ENCODE results near the gene CLIP2.
"Not testable (repeated sequence)": the region's sequence is repeated elsewhere in the genome, so short reads cannot be mapped to it uniquely, and the experiment has no call there.

The CLIP2 gene

DNA sequence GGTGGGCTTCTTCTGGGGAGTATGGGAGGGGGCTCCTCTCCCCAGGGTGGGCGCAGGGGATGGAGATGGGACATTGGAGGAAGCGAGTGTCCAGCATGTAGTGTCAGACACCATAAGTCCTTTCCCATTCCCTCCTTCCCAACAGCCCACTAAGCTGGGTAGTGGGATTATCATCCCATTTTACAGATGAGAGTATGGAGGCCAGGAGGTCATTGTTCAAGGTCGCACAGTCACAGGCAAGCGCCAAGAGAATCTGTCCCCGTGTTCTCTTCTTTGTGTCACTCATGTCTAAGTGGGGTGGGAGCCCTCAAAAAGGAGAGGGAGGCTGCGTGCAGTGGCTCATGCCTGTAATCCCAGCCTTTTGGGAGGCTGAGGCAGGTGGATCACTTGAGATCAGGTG, 64.8 kb downstream of the CLIP2 start:
- DNase-seq: no peak
- in situ Hi-C loops (cut with MboI; ENCODE audit: low pct_unique_long_range_greater_than_20kb, low sequenced_read_pairs): no loop called here

DNA sequence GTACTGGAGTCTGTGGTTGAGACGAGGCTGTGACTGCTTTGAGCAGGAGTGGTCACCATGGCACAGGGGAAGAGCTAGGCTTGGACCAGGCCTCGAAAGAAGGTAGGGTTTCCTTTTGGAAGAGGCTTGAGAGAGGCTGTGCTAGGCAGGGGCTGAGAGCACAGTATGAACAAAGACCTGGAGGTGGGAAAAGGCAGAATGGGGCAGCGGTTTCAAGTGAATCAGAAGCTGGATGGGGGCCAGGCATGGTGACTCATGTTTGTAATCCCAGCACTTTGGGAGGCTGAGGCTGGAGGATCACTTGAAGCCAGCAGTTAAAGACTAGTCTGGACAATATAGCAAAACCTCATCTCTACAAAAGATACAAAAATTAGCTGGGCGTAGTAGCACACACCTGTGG, 65.9 kb downstream of the CLIP2 start:
- peak; percentile 26 for DNase-seq

DNA sequence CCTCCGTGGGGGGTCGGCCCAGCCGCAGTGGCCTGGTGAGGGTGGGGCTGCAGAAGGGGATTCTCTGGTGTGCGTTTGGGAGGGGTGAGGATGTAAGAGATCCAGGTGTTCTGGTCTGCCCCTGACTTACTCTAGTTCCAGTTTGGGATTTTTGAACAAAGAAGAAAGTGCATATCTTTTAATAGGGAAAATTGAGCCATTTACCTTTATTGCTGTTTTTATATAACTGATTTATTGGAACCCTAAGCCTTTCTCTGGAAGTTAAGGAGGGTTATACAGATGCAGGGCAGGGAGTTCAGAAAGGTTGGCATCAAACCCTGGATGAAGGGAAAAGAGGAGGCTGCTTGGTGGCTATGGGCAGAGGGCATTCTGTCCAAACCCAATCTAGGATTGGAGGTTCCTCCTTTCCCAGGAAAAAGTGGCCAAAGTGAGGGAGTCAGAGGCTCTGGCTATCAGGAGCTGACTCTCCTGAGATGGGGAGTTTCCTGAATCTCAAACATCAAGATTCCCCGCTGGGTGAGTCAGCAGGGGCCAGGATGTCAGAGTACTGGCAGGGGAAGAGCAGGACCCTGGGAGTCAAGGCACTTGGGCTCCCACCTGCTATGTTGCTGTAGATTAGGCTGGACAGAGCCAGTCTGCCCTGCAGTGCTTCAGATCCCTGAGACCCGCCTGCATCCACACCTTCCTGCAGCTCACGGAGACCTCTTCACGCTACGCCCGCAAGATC, 67.5 kb downstream of the CLIP2 start:
- no peak for DNase-seq
- in situ Hi-C loops (cut with MboI; ENCODE audit: low pct_unique_long_range_greater_than_20kb, low sequenced_read_pairs): no loop called here

More for the DNA sequence above, 65.9 kb downstream of the CLIP2 start:
- in situ Hi-C loops (cut with MboI; ENCODE audit: low pct_unique_long_range_greater_than_20kb, low sequenced_read_pairs): no loop called here

DNA sequence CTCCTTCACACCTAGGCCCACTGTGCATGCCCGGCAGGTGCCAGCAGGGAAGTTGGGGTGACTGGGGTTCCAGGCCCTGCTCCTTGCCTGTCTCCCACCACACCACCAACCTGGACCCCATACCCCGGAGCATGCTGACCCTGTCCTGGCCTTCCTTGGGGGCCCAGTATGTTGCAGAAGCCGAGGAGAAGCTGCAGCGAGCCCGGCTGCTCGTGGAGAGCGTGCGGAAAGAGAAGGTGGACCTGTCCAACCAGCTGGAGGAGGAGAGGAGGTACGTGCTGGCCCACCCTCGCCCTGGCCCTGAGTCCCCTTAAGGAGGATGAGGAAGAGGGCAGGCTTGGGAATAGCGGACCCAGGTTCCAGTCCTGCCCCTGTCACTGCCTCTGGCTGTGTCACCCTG, 70.8 kb downstream of the CLIP2 start:
- DNase-seq: no peak
- in situ Hi-C loops (cut with MboI; ENCODE audit: low pct_unique_long_range_greater_than_20kb, low sequenced_read_pairs): no loop called here

DNA sequence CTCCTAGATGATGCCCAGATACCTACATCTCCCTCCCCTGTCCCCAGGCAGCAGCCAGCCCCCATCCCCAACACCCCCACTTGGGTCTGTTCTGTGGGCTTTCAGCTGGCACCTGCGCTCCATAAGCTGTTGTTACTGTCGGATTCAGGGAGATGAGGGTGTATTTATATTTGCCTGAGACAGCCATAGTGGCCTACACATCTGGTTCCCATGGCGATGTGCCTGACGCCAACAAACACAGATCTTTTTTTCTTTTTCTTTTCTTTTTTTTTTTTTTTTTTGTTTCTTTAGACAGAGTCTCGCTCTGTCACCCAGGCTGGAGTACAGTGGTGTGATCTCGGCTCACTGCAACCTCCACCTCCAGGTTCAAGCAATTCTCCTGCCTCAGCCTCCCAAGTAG, 73.1 kb downstream of the CLIP2 start:
- DNase-seq: no peak
- in situ Hi-C loops (cut with MboI; ENCODE audit: low pct_unique_long_range_greater_than_20kb, low sequenced_read_pairs): no loop called here

DNA sequence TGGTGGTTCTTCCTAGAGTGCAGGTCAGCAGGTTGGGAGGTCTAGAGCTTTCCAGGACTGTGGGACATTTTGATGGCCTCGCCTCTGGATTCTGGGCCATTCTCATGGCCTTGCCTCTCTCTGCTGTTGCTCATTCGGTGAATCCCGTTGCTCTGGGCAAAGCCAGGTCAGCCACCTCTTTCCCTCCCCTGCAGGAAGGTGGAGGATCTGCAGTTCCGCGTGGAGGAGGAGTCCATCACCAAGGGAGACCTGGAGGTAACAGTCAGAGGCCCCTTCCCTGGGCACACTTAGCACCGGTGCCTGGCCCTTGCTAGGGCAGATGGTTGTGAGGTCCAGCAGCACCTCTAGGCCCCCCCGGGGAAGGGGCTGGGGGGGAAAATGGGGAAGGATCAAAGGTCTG, 74.9 kb downstream of the CLIP2 start:
- in situ Hi-C loops (cut with MboI; ENCODE audit: low pct_unique_long_range_greater_than_20kb, low sequenced_read_pairs): no loop called here
- DNase-seq: no peak

DNA sequence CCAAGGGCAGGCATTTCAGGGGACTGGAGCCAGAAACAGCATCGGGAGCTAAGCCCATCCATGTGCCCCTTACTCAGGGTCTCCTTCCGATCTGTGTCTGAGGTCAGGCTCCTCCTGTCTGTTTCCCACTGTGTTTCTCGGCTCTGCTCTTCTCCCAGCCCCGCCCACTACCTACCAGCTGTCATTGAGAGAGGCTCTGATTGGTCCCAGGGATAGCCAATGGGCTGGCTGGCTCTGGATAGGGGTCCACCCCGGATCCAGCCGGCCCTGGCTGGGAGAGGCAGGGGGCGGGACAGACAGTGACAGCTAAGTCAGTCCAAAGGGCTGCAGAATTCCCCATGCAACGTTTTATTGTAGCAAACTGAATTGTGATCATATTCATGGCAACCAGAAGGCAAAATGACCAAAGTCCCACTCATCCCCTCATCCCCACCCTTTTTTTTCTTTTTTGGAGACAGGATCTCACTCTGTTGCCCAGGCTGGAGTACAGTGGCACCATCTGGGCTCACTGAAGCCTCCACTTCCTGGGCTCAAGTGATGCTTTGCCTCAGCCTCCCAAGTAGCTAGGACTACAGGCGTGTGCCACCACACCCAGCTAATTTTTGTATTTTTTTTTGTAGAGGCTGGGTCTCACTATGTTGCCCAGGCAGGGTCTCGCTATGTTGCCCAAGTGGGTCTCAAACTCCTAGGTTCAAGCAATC, 76.3 kb downstream of the CLIP2 start:
- in situ Hi-C loops (cut with MboI; ENCODE audit: low pct_unique_long_range_greater_than_20kb, low sequenced_read_pairs): no loop called here
- peak; percentile 24 for DNase-seq

DNA sequence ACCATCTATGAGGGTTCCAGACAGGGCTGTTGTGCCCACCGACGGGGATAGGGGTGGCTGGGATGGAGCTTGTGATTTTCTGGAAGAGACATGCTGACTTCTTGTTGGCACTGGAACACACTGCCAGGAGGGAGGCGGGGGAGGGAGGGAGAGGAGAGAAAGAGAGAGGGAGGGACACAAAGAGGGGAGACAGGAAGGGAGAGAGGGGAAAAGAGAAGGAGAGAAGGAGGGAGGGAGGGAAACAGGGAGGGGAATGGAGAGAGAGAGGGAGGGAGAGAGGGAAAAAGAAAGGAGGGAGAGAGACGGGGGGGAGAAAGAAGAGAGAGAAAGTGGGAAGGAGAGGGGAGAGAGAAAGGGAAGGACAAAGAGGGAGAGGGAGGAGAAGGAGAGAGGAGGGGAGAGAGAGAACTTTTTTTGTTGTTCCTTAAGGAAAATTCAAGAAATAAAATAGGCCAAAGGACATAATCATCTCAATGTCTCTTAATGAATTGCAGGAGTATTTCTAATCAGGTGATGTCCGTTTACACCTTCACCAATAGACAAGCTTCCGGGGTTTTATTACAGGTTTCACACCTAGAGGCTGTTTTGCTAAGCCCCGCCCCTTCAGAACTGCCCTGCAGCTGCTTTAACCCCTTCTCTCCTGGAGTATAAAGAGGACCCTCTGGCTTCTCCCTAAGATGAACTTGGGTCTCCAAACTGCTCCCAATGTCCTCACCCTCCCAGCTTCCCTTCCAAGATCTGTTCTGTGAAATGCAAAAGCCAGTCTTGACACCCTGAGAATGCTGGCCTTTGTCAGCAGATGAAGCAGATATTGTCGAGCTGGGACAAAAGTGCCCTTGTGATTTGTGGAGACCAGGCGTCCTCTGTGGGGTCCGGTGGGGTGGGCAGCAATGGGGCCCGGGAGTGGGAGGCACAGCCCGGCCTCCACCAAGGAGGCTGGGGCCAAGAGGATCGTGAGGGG, 82.5 kb downstream of the CLIP2 start:
- DNase-seq: no peak

DNA sequence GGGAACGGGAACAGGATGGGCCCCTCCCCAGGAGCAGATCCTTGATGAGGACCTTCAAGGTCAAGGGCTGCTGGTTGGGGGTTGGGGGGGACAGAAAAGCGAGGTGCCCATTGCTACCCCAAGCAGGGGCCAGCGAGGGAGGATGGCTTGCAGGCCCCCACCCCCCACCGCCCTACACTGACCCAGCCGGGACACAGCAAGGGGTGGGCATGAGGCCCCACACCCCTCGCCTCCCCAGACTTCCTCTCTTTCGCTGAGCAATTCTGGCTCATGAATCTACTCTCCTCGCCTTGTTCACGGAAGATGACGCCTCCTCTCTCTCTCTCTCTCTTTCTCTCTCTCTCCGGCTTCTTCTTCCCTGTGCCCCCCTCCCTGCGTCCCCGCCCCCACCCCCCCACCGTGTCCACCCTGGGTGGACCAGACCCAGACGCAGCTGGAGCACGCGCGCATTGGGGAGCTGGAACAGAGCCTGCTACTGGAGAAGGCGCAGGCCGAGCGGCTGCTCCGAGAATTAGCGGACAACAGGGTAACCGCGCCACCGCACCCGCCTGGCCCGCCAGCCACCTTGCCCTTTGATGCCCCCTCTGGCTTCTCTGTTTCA, 83.4 kb downstream of the CLIP2 start:
- in situ Hi-C loops (cut with MboI; ENCODE audit: low pct_unique_long_range_greater_than_20kb, low sequenced_read_pairs): loop anchor here (10.0 kb wide), 1 partner anchor 68 kb away; no protein-coding TSS in a partner anchor
- no peak for DNase-seq

More for the DNA sequence above, 82.5 kb downstream of the CLIP2 start:
- in situ Hi-C loops (cut with MboI; ENCODE audit: low pct_unique_long_range_greater_than_20kb, low sequenced_read_pairs): loop anchor here (10.0 kb wide), 1 partner anchor 67 kb away; no protein-coding TSS in a partner anchor

DNA sequence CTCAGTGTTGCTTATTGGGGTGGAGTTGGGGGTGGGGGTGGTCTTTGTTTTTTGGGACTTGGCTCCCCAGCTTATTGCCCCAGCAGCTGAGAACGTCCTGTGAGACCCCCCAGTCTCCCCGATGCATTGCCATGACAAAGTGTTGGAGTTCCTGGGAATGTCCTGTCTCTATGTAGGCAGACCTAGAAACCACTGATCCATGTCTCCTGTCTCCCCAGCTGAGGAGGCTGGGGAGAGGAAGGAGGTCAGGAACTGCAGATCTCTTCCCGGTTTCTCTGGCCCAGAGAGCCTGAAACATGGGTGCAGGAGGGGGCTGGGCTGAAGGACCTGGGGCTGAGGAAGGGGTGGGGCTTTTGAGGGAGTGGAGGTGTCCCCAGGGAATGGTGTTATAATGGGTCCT, 84.3 kb downstream of the CLIP2 start:
- in situ Hi-C loops (cut with MboI; ENCODE audit: low pct_unique_long_range_greater_than_20kb, low sequenced_read_pairs): loop anchor here (10.0 kb wide), 1 partner anchor 69 kb away; no protein-coding TSS in a partner anchor
- no peak for DNase-seq

DNA sequence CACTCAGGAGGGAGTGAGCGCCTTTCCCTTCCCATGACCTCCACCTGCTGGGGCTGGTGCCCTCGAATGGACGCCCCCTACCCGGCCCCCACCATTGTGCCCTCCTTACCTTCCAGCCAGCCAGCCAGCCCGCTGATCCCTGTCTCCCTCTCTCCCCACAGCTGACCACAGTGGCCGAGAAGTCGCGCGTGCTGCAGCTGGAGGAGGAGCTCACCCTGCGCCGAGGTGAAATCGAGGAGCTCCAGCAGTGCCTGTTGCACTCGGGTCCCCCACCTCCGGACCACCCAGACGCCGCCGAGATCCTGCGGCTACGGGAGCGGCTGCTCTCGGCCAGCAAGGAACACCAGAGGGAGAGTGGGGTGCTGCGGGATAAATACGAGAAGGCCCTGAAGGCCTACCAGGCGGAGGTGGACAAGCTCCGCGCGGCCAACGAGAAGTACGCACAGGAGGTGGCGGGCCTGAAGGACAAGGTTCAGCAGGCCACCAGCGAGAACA, 86.6 kb downstream of the CLIP2 start:
- no peak for DNase-seq
- in situ Hi-C loops (cut with MboI; ENCODE audit: low pct_unique_long_range_greater_than_20kb, low sequenced_read_pairs): loop anchor here (10.0 to 25.0 kb wide), 2 partner anchors 71 to 338 kb away; partner anchors contain the start of gene ELN

DNA sequence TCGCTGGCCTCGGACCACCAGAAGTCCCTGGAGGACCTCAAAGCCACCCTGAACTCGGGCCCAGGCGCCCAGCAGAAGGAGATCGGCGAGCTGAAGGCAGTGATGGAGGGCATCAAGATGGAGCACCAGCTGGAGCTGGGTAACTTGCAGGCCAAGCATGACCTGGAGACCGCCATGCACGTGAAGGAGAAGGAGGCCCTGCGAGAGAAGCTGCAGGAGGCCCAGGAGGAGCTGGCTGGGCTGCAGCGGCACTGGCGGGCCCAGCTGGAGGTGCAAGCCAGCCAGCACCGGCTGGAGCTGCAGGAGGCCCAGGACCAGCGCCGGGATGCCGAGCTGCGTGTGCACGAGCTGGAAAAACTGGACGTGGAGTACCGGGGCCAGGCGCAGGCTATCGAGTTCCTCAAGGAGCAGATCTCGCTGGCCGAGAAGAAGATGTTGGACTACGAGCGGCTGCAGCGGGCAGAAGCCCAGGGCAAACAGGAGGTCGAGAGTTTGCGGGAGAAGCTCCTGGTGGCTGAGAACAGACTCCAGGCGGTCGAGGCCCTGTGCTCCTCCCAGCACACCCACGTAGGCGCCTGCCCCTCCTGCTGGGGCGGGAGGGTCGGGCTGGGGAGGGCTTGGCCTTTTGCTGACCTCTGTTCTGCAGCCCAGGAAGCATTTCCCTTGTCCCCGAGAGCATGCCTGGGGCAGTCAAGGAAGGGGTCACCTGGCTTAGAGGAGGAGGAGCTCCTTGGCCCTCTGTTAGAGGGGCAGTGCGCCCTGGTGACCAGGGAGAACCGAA, 87.2 kb downstream of the CLIP2 start:
- in situ Hi-C loops (cut with MboI; ENCODE audit: low pct_unique_long_range_greater_than_20kb, low sequenced_read_pairs): loop anchor here (10.0 to 25.0 kb wide), 2 partner anchors 72 to 339 kb away; partner anchors contain the start of gene ELN
- no peak for DNase-seq

DNA sequence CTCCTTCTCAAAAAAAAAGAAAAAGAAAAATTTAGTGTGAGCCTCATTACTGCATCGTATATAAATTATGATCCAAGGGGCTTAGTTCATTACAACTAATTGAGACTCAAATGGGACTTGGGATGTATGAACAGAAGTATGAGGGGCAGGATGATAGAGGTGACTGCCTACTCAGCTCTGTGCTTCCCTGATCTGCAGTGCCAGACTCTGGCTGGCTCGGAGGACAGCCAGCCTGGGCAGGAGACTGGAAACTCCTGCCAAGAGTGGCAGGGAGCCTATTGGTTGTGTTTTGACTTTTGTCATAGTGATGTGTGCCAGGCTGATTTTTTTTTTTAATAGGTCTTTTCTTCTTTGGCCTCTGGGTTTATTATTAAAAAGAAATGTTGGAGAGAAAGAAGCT, 90.7 kb downstream of the CLIP2 start:
- DNase-seq: no peak
- in situ Hi-C loops (cut with MboI; ENCODE audit: low pct_unique_long_range_greater_than_20kb, low sequenced_read_pairs): loop anchor here (10.0 to 25.0 kb wide), 2 partner anchors 75 to 343 kb away; partner anchors contain the start of gene ELN

DNA sequence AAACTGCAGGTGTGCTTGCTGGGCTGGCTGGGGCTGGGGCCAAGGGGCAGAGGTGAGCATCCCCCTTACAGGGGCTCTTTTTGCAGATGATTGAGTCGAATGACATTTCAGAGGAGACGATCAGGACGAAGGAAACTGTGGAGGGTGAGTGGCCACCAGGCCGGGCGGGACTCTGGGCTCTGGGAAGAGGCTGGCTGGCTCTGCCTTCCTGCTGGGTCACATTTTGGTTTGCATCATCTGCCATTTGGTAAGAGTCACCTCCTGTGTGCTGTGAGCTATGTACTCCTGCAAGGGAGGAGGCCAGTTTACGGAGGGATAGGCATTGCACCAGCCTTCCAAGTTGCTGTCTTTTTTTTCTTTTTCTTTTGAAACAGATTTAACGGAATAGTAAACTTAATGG, 91.5 kb downstream of the CLIP2 start:
- DNase-seq: no peak
- in situ Hi-C loops (cut with MboI; ENCODE audit: low pct_unique_long_range_greater_than_20kb, low sequenced_read_pairs): loop anchor here (25.0 kb wide), 1 partner anchor 343 kb away; the partner anchor contains the start of gene ELN

DNA sequence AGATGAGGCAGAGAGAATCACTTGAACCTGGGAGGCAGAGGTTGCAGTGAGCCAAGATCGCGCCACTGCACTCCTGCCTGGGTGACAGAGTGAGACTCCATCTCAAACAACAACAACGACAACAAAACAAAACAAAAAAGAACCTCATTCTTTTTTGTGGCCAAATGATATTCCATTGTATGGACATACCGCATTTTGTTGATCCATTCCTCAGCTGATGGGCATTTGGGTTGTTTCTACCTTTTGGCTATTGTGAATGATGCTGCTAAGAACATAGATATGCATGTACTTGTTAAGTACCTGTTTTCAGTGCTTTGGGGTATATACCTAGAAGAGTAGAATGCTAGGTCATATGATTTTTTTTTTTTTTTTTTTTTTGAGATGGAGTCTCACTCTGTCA, 94.9 kb downstream of the CLIP2 start:
- not testable (repeated sequence) for DNase-seq
- in situ Hi-C loops (cut with MboI; ENCODE audit: low pct_unique_long_range_greater_than_20kb, low sequenced_read_pairs): loop anchor here (25.0 kb wide), 1 partner anchor 347 kb away; the partner anchor contains the start of gene ELN

DNA sequence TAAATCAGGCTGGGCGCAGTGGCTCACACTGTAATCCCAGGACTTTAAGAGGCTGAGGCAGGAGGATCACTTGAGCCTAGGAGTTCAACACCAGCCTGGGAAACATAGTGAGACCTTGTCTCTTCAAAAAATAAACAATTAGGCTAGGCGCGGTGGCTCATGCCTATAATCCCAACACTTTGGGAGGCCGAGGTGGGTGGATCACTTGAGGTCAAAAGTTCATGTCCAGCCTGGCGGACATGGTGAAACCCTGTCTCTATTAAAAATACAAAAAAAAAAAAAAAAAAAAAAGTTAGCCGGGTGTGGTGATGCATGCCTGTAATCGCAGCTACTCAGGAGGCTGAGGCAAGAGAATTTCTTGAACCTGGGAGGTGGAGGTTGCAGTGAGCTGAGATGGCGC, 95.6 kb downstream of the CLIP2 start:
- DNase-seq: not testable (repeated sequence)
- in situ Hi-C loops (cut with MboI; ENCODE audit: low pct_unique_long_range_greater_than_20kb, low sequenced_read_pairs): loop anchor here (25.0 kb wide), 1 partner anchor 348 kb away; the partner anchor contains the start of gene ELN

DNA sequence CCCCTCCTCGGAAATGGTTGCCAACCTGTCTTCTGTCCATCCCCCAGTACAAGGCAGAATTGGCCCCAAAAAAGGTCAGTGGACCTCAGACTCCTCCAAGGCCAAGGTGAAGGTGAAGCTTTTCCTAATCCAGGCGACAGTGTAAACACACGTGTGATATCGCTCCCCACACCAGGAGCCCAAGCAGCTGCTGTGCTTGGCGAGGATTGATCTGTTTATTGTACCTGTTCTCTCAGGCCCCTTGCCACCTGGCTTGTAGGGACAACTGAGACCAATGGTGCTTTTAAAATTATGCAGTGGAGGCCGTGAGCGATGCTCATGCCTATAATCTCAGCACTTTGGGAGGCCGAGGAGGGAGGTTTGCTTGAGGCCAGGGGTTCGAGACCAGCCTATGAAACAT, 98.4 kb downstream of the CLIP2 start:
- no peak for DNase-seq
- in situ Hi-C loops (cut with MboI; ENCODE audit: low pct_unique_long_range_greater_than_20kb, low sequenced_read_pairs): loop anchor here (25.0 kb wide), 1 partner anchor 350 kb away; the partner anchor contains the start of gene ELN

Data from KBM-7 (cell line).